HG03135 (cell line): ENCODE results near the gene IL17RC.

ENCODE experiments used
- ATAC-seq: cut with Tn5 transposase; IDR thresholded peaks from one replicate; pipeline ENCODE4 v1.9.1; 2021; ENCODE audit warnings: mild to moderate bottlenecking, moderate library complexity; ENCODE audit not compliant: unreplicated experiment

Gene IL17RC

GRCh38 chr3:9942934-9943690, 26.2 kb downstream of the IL17RC start:
- ATAC-seq: no peak

- no peak for ATAC-seq
Observed at GRCh38 chr3:9944271-9944670, 27.4 kb downstream of the IL17RC start.

GRCh38 chr3:9945358-9945757, 28.5 kb downstream of the IL17RC start:
- ATAC-seq: no peak

- ATAC-seq: no peak
Observed at GRCh38 chr3:9946112-9947024, 29.5 kb downstream of the IL17RC start.

GRCh38 chr3:9947025-9947995, 30.4 kb downstream of the IL17RC start:
- ATAC-seq: no peak

- ATAC-seq: no peak
Observed at GRCh38 chr3:9948586-9948985, 31.7 kb downstream of the IL17RC start.

GRCh38 chr3:9949115-9949514, 32.2 kb downstream of the IL17RC start:
- ATAC-seq: no peak

GRCh38 chr3:9949626-9950025, 32.7 kb downstream of the IL17RC start:
- no peak for ATAC-seq

GRCh38 chr3:9951126-9951525, 34.2 kb downstream of the IL17RC start:
- no peak for ATAC-seq

GRCh38 chr3:9951598-9951961, 34.7 kb downstream of the IL17RC start:
- ATAC-seq: no peak

- ATAC-seq: peak; percentile 66
Observed at GRCh38 chr3:9951962-9952805, 35.3 kb downstream of the IL17RC start, which contains the start of gene PRRT3. PRRT3 (minus strand) TSS chr3:9952408; CDS start chr3:9950115, 2,293 bp downstream.

GRCh38 chr3:9955067-9955502, 38.2 kb downstream of the IL17RC start:
- no peak for ATAC-seq

GRCh38 chr3:9955611-9956352, 38.9 kb downstream of the IL17RC start:
- no peak for ATAC-seq

- ATAC-seq: no peak
Observed at GRCh38 chr3:9957214-9957613, 40.3 kb downstream of the IL17RC start.

GRCh38 chr3:9965200-9965875, 48.4 kb downstream of the IL17RC start:
- ATAC-seq: no peak

- no peak for ATAC-seq
Observed at GRCh38 chr3:9966841-9967240, 49.9 kb downstream of the IL17RC start.

- no peak for ATAC-seq
Observed at GRCh38 chr3:9969632-9970019, 52.7 kb downstream of the IL17RC start.

- ATAC-seq: no peak
Observed at GRCh38 chr3:9970020-9970652, 53.2 kb downstream of the IL17RC start.
